T47D (cell line): Measurements from ENCODE around the gene TRIM39.

Experiments used
- DNase-seq, 2 experiments: peaks; one replicate each; pipeline versions ENCODE4 v3.0.0 to v3.0.0-alpha.2; 2011 to 2012; ENCODE audit warnings: low read depth in 1 of 2, low spot score in 1 of 2
- JUND ChIP-seq: IDR thresholded peaks from 2 replicates; pipeline ENCODE4 v1.6.1; 2012; ENCODE audit warnings: low read depth
- in situ Hi-C: cut with HindIII; loops from 2 replicates; pipeline ENCODE4 v1.10.0; 2016; ENCODE audit warnings: low sequenced_read_pairs, low pct_unique_long_range_greater_than_20kb

Gene TRIM39

GRCh38 chr6:30319146-30319835, 7.4 kb upstream of the TRIM39 start:
- TF ChIP-seq JUND: no peak
- in situ Hi-C loops: no loop called here
- no peak for DNase-seq

GRCh38 chr6:30321692-30322388, 4.9 kb upstream of the TRIM39 start:
- in situ Hi-C loops: no loop called here
- no peak for DNase-seq
- TF ChIP-seq JUND: no peak

GRCh38 chr6:30322527-30323501, 3.9 kb upstream of the TRIM39 start:
- in situ Hi-C loops: no loop called here
- TF ChIP-seq JUND: no peak
- no peak for DNase-seq

GRCh38 chr6:30323806-30324205, 2.9 kb upstream of the TRIM39 start:
- in situ Hi-C loops: no loop called here
- no peak for TF ChIP-seq JUND
- DNase-seq: no peak

- peak; percentile 23 to 45 for DNase-seq
- TF ChIP-seq JUND: no peak
- in situ Hi-C loops: no loop called here
These were observed 1.4 kb upstream of the TRIM39 start for GRCh38 chr6:30325150-30325872.

GRCh38 chr6:30325873-30326525, 728 bp upstream of the TRIM39 start:
- no peak for DNase-seq
- no peak for TF ChIP-seq JUND

GRCh38 chr6:30327232-30327746, 562 bp downstream of the TRIM39 start:
- in situ Hi-C loops: no loop called here
- no peak for DNase-seq
- no peak for TF ChIP-seq JUND

More at GRCh38 chr6:30325873-30326525, 728 bp upstream of the TRIM39 start:
- in situ Hi-C loops: no loop called here

GRCh38 chr6:30328397-30328796, 1.7 kb downstream of the TRIM39 start:
- in situ Hi-C loops: no loop called here
- TF ChIP-seq JUND: no peak
- DNase-seq: no peak

- in situ Hi-C loops: no loop called here
- TF ChIP-seq JUND: no peak
- DNase-seq: no peak
These were observed 2.6 kb downstream of the TRIM39 start for GRCh38 chr6:30329331-30329730.

- in situ Hi-C loops: no loop called here
- TF ChIP-seq JUND: no peak
- DNase-seq: peak in 1 of 2 experiments; percentile 84
These were observed 5.3 kb downstream of the TRIM39 start for GRCh38 chr6:30331981-30332380.

GRCh38 chr6:30334075-30334783, 7.5 kb downstream of the TRIM39 start:
- no peak for DNase-seq
- in situ Hi-C loops: no loop called here
- TF ChIP-seq JUND: no peak
